Urothelium cell line (cell line): Measurements from ENCODE around the gene FKBP1A.

Experiments used
- DNase-seq: peaks from one replicate; pipeline ENCODE4 v3.0.0; 2011; ENCODE audit warnings: low spot score, mixed read lengths
- FAIRE-seq: peaks from 2 replicates; lab custom pipeline; 2011; peaks lifted over from hg19 to GRCh38; lab: Jason Lieb, UNC

FKBP1A gene

DNA sequence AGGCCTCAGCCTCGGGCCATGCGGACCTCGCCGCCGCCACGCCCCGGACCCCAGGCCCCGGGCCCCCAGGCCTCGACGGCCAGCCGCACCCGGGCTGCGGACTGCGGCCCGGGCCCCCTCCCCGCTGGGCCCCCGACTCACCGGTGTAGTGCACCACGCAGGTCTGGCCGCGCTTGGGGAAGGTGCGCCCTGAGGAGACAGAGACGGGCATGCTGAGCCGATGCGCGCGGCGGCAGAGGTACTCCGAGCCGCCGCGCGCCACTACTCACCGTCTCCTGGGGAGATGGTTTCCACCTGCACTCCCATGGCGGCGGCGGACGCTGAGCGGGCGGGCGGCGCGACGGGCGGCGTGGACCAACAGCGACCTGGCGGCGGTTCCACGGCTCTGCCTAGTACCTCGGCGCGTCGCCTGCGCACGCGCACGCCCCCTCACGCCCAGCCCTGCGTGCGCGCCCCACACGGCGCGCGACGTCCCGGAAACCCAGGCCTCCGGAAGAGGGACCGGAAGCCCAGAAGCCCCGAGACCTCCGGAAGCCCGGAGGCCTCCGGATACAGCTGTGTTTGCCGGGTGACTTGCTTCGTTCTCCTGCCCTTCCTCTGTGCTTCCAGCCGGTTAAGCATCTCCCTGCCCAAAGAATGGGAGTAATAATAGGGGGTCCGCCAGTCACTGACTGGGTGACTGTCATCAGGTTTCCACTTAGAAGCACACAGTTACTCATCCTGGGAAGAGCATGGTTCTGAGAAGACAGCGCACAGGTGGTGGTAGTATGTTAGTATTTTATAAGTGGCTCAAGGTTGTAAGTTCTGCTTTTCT lies at the start of gene FKBP1A:
FKBP1A (minus strand) TSS at position 362 of the 814 bp plus-strand sequence; CDS start at position 306, 56 bp downstream.
- FAIRE-seq (no peak), DNase-seq (peak; percentile 94)

DNA sequence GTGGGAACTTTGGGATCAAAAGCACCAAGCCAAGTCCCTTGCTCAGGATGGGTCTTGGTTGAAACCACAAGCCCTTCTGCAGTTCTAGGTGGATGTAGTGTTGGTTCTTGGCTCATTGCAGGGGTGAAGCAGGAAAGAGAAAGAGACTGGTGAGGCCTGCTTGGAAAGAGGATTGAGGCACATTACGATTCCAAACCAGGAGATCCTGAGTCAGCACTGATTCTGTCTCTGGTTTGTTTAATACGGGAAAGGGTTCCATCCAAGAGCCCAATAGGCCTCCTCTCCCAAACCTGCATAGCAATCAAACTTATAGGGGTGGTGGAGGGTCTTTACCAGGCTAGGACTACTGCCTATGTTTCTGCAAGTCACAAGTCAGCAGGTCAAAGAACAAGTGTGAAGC lies 49.5 kb upstream of the FKBP1A start:
- FAIRE-seq (no peak), DNase-seq (no peak)

DNA sequence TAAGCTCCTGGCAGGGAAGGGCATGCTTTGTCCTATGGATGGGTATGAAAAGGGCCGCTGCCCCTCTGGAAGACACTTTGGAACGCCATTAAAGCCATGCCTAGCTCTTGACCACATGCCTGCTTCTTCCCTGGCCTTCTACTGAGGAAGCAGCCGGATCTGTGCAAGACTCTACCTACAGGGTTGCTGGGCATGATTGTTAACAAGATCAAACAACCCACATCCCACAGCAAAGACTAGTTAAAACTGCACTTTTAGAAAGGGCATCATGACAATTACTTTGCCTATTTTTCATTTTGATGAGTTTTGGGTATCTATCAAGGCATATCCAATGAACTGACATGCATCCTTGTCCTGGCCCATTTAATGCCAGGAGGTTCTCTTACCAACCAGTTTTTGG lies 48.3 kb upstream of the FKBP1A start:
- no peak for FAIRE-seq

DNA sequence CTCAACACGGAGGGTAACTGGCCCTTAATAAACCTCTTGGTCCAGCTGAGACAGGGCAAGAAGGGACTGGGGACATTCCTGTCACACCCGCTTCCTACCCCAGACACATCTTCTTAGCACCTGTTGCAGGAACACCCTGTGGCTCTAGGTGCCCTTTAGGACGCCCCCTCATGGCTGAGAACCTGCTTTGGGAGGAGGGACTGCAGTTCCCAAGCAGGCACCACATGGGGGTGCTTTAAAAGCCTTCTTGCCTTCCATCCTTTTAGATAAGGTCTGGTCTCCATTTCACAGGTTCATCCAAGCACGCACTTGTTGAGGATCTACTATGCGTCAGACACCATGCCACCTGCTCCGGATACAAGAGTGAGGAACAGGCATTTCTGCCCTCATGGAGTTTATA lies 47.2 kb upstream of the FKBP1A start:
- FAIRE-seq (no peak), DNase-seq (peak; percentile 17)

More for the DNA sequence above, 48.3 kb upstream of the FKBP1A start:
- DNase-seq, result no peak

DNA sequence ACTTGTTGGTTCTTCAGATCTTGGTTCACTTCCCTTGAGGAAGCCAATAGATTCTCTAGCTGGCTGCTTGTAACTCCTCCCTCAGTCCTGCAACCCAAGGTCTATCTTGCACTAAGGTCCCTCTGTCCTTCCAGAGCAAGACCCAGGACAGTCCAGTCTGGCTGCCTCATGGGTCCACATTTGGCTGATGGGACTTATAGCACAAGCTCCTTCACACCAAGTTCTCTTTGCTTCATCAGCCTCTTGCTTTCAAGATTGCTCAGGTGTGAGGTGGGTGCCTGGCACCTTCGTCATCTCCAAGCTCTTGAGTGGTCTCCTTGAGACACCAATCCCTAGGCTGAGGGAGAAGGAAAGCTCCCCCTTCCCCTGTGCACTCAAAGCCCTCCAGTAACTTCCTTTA lies 45.5 kb upstream of the FKBP1A start:
- DNase-seq, result no peak
- FAIRE-seq, result no peak

DNA sequence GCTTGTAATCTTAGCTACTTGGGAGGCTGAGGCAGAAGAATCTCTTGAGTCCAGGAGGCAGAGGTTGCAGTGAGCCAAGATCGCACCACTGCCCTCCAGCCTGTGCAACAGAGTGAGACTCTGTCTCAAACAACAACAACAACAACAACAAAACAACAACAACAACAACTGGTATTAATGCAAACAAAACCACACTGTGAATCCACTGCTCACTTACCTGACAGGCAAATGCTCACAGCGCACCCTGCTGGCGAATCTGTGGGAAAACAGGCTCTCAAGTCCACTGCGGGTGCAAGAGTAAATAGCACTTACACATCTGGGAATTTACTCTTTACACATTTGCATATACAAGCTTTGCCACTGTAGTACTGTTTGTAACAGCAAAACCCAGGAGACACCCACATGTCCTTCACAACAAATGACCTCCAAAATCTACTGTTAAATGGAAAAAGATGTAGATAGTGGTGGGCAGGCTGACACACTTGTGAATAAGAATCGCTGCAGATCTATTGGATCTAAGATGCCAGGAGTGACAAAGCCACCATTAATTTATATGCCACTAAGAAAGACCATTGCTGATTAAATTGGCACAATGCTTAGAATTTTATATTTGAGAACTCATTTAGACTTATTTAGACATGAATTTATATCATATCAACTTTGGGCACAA lies 44.5 kb upstream of the FKBP1A start:
- FAIRE-seq, result no peak
- peak; percentile 69 for DNase-seq

DNA sequence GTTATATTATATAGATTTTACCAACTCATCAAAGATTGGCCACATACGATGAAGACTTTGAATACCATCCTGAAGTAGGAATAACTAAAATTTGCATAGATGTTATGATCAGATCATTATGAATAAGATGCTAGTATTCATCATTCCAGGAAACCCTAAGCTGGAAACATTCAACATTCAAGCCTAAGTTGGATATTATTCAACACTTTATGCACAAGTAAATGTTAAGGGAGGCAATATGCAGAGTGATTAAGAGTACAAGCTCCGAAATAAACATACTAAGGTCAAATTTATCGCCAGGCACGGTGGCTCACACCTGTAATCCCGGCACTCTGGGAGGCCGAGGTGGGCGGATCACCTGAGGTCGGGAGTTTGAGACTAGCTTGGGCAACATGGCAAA lies 43.4 kb upstream of the FKBP1A start:
- no peak for FAIRE-seq

DNA sequence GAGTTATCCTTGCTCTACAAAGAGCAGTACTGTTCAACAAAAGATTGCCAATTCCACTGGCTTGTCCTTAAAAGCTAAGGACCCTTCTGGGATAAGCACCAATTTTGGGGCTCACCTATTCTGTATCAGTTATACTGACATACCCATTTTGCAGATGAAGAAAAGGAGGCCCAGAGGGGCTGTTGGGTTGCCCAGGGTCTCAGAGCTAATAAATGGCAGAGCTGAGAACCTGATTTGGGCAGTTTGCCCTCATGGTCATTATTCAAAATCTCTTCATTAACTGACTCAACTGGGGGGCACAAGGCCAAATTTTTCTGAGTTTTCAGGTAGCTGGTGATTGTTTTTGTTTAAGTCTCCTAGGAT lies 42.5 kb upstream of the FKBP1A start:
- FAIRE-seq (no peak), DNase-seq (no peak)

More for the DNA sequence above, 43.4 kb upstream of the FKBP1A start:
- no peak for DNase-seq

DNA sequence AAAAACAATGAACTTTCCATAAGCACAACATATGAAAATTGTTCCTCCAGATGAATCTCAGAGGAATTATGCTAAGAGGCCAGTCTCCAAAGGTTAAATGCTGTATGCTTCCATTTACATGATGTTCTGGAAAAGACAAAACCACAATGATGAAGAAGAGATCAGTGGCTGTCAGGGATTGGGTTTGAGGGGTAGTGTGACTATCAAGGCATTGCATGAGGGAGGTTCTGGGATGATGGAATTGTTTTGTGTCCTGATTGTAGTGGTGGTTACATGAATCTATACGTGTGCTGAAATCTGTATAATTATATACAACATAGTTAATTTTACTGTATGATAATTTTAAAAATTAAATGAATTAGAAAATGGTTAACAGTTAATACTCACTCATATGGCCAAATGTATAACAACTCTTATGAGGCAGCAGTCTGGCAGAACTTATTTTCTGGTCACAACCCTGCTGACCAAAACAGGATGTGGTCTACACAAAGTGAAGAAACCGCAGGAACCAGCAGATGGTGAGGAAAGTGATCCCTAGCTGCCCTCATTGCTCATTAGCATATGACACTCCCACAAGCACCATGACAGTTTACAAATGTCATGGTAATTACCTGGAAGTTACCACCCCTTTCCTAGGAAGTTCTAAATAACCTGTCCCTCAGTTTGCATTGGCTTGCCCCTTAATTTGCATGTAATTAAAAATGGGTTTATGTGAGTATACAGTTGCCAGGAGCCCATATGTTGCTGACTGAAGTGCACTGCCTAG lies 41.9 kb upstream of the FKBP1A start:
- FAIRE-seq, result no peak
- peak; percentile 41 for DNase-seq

DNA sequence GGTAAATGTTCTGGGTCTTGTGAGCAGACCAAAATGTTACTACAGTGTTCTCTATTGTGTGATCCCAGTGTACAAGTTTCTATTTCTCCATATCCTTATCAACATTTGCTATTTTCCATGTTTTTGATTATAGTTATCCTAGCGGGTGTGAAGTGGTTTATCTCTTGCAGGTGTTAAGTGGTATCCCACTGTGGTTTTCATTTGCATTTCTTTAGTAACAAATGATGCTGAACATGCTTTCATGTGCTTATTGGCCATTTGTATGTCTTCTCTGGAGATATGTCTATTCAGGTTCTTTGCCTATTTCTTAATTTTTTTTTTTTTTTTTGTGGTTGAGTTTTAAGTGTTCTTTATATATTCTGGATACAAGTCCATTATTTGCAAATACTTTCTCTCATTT lies 38.3 kb upstream of the FKBP1A start:
- DNase-seq (no peak), FAIRE-seq (no peak)

DNA sequence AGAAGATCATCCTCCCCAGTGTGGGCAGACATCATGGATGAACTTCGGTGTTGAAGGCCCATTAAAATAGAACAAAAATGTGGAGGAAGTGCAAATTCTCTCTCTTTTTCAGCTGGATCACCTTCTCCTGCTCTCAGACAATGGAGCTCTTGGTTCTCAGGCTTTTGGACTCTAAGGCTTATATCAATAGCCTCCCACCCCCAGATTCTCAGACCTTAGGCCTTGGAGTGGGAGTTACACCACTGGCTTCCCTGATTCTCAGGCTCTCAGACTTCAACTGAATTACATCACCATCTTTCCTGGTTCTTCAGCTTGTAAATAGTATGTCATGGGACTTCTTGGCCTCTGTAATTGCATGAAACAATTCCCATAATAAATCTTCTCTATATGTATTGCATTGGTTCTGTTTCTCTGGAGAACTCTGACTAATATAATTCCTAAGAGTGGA lies 37.2 kb upstream of the FKBP1A start:
- DNase-seq (no peak), FAIRE-seq (no peak)

DNA sequence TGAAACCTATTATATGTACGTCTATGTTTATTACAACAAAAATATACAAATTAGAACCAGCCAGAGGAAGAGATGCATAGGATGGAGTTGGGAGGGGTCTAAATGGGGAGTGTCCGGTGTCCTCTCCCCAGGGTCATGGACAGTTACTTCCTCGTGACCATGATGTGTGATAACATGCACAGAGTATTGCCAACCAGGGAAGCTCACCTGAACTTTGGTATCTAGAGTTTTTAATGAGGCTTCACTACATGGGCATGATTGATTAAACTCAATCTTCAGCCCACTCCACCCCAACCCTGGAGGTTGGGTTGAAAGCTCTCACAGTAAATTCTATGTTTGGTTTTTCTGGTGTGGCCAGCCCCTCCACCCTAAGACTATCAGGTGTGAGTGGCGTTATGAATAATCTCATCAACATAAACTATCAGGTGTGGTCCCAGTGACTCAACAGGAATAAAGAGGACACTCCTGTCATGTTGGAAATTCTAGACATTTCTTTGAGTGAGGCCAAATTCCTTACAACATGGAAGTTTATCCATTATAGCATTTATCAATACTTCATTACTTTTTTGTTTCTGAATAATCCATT lies 36.4 kb upstream of the FKBP1A start:
- no peak for FAIRE-seq
- DNase-seq, result no peak

DNA sequence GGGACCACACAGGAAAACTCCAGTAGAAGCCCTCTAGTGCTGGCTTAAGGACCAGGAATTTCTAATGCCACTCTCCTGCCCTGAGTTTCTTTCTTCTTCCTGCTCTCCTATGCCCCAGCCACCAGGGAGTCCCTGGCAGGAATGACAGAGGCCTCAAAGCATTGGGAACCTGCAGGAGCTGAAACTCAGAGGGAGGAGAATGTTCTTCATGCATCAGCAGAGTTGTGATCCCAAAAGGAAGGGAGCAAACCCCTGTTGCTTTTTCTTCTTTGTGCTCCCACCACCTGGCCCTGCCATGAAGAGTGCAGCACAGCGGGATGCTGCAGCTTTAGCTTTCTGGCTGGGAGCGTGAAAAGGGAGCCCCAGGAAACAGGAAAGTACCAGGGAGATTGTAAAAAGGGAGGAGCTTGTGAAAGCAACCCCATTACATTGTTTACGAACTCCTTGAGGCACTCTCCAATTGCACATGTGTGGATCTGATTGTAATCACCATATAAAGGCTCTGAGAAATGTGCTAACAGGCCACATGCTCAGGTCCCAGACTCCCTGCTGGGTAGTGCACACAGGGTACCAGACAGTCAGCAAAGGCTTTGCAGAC lies 34.7 kb upstream of the FKBP1A start:
- DNase-seq (no peak), FAIRE-seq (no peak)

DNA sequence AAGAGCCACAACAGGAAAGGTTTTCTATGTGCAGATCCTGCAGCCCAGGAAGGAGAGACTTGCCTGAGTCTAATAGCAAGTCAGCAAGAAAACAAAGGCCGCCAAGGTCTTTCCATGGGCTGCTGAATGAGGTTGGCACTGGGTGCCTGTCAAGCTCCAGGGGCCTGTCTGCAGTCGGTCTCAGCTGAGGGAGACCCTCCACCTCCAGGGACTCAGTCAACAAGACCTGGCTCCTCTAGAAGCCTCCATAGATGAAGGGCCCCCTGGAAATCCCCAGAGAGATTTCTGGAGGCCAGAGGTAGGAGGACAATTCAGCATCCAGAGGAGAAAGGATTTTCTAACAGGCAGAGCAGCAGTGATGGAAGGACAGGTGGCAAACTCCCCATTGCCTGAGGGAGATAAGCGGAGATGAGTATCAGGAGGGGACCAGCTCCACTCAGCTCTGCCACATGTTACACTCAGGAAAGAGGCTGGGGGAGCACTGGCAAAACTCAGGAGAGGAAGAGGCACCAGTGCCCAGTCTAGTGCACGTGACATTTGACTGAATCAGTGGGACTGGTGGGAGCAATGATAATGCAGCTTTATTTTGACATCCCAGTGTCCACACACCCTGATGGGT lies 33.5 kb upstream of the FKBP1A start:
- FAIRE-seq (no peak), DNase-seq (no peak)

DNA sequence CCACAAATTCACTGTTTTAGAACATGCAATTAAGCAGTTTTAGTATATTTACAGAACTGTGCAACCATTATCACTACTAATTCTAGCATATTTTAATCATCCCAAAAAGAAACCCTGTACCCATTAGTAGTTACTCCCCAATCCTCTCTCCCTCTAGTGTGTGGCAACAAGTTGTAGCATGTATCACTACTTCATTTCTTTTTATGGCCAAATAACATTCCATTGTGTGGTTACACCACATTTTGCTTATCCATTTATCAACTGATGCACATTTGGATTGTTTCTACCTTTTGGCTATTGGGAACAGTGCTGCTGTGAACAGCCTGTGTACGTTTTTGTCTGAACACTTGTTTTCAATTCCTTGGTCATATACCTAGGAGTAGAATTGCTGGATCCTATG lies 31.5 kb upstream of the FKBP1A start:
- DNase-seq (no peak), FAIRE-seq (no peak)

DNA sequence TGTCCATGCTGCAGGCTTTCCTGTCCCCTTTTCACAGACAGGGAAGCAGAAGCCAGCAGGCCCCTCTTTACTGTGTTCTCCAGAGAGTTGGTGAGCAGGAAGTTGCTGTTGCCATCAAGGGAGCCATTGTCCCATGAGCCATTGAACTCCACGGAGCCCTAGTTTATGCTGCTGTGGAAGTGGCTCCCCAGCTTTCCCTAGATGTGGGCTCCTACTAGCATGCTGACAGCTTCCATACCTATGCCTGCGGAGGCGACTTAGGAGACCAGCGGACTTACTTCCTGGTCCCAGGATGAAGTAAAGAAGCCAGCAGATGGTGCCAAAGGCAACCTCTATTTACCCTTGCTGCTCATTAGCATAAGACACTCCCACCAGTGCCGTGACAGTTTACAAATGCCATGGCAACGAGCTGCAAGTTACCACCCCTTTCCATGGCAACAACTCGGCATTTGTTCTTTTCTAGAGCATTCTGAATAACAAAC lies 30.8 kb upstream of the FKBP1A start:
- no peak for DNase-seq
- FAIRE-seq, result no peak

DNA sequence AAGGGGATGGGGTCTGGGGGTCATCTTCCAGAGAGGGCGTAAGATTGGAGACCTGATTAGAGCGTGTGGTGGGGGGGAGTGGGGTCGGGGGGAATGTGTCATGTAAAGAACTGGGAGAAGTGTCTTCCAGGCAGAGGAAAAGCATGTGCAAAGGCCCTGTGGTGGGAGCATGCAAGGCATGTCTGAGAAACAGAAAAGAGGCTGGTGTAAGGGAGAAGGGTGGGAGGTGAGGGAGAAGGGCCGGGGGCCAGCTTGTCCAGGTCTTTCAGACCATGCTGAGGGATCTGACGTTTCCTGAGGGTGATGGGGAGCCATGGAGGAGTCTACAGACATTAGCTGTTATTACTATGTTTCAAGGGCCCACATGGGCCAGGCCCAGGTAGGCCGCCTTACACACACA lies 30.4 kb upstream of the FKBP1A start:
- FAIRE-seq, result no peak
- DNase-seq, result no peak

DNA sequence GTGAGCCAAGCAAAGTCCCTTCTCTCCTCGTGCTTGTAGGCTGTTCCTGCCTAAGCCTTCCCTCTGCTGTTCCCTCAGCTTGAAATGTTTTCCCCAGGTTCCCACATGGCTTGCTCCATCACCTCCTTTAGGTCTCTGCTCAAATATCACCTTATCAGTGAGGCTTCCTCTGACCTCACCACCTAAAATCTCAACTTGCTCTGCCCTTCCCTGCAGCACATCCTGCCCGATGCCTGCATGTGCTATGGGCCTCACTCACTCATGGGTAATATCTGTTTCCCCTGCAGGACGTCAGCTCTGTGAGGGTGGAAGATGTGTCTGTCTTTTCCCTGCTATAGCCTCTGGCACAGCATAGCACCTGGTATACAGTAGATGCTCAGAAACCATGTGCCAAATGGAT lies 29.9 kb upstream of the FKBP1A start:
- FAIRE-seq, result peak; percentile 53
- no peak for DNase-seq

DNA sequence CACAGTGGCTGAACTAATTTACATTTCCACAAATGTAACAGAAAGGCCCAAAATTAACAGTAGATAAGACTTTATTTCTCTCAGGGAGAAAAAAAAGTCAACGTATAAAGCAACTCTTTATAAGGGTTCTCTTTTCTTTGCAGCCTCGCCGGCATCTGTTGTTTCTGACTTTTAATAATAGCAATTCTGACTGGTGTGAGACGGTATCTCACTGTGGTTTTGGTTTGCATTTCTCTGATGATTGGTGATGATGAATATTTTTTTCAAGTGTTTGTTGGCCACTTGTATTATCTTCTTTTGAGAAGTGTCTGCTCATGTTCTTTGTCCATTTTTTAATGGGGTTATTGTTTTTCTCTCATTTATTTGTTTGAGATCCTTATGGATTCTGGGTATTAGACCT lies 27.2 kb upstream of the FKBP1A start:
- no peak for DNase-seq
- no peak for FAIRE-seq

DNA sequence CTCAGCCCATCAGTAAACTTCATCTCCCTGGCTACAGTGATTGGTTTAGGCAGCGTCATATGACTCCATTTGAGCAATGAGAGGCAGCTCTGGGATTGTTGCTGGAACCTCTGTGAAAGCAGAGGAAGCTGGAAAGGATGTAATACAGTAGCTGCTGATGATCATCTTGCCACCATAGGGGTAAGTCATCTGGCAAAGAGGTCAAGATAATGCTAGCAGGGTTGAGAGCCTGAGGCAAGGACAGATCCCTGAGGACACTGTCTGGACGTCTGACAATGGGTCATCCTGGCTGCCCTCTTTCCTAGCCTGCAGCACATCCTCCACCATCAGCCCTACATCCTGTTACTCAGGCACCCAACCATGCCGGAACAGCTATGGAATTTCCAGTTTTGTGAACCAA lies 25.5 kb upstream of the FKBP1A start:
- DNase-seq, result no peak
- no peak for FAIRE-seq
